ENCODE measurements around the gene PPM1F.

PPM1F gene

DNA sequence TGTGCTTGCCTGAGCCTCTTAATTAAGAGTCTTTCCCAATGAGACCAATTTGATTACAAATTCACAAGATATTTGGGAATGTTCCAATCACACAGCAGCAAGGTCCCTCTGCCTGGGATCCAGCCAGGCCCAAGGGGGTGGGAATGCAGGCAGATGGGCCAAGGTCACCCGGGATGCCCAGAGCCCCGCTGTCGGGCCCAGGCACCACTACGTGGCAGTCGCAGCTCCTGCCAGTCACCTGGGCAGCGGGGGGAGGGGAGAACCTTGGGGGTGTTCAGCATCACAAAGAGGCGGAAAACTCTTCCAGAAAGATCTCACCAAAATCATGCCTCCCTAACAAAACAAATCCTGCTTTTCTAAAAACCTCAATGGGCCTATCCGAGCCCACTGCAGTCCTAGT lies 30.9 kb downstream of the PPM1F start:
- TF ChIP-seq, protein P1, sequence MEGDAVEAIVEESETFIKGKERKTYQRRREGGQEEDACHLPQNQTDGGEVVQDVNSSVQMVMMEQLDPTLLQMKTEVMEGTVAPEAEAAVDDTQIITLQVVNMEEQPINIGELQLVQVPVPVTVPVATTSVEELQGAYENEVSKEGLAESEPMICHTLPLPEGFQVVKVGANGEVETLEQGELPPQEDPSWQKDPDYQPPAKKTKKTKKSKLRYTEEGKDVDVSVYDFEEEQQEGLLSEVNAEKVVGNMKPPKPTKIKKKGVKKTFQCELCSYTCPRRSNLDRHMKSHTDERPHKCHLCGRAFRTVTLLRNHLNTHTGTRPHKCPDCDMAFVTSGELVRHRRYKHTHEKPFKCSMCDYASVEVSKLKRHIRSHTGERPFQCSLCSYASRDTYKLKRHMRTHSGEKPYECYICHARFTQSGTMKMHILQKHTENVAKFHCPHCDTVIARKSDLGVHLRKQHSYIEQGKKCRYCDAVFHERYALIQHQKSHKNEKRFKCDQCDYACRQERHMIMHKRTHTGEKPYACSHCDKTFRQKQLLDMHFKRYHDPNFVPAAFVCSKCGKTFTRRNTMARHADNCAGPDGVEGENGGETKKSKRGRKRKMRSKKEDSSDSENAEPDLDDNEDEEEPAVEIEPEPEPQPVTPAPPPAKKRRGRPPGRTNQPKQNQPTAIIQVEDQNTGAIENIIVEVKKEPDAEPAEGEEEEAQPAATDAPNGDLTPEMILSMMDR (IDR thresholded peaks at IDR 0.05; ENCODE audit: insufficient read depth, missing control alignments): no peak
- no peak for FAIRE-seq
- DNase-seq (ENCODE audit: insufficient read length, low spot score): no peak

DNA sequence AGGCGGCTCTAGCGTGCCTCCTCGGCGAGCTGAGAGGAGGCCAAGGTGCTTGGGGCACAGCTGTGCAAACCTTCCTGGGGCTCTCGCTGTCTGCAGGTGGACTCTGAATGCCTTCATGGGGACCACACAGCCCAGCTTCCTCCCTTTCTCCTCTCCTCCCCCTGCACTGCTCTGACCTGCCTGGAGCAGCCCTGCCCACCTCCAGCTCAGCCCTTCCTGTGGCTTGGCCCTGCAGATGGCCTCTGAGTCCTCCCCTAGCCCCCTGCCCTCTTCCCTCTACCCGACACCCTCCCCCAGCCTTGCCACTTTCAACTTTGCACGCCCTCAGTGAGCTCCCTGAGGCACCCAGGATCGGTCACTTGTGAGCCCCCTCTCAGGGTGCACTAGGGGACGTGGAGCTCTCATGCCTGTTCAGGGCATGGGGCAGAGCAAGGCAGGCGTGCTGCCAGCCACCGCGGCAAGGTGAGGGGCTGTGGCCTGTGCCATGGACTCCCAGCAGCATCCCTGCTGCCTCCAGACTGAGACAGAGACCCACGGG lies 31.4 kb downstream of the PPM1F start:
- no peak for DNase-seq (ENCODE audit: insufficient read length, low spot score)
- TF ChIP-seq, protein P1 (IDR thresholded peaks at IDR 0.05; ENCODE audit: insufficient read depth, missing control alignments): no peak
- FAIRE-seq: no peak

DNA sequence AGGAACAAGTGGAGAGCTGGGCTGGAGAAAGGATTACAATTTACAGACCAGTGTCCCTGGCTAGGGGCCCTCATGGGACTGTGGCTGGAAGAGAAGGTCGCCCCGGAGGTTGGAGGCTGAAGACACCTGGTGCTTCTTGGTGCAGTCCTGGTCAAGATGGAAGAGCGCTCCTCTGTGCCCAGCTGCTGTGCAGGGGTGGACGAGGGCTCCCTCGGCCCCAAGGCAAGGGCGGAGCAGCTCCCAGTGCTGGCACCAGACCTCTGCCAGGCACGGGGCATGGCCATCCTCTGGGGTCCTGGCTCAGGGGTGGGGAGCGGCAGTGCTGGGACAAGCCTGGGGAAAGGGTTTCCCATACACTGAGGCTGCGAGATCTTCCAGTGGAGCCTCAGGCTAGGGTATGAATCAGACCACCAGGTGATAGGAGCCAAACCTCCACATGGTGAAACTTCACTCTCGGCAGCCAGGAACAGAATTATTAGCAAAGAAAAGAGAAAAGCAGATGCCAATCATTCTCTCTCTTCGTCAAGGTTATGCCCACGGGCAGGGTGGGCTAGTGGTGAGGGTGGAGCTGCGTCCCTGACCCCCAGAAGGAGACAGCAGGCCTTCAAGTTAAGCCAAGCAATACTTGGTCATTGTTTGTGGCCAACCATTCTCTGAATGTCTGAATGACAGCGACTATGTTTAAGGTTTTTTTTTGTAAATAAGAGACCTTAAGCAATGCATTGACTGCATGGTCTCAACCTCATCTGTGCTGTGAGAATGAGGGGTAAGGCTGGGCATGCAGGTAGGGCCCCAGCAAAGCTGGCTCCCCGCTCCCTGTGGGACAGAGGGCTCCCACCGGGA lies 32.1 kb downstream of the PPM1F start:
- FAIRE-seq: no peak
- no peak for DNase-seq (ENCODE audit: insufficient read length, low spot score)
- TF ChIP-seq, protein P1 (IDR thresholded peaks at IDR 0.05; ENCODE audit: insufficient read depth, missing control alignments): no peak

DNA sequence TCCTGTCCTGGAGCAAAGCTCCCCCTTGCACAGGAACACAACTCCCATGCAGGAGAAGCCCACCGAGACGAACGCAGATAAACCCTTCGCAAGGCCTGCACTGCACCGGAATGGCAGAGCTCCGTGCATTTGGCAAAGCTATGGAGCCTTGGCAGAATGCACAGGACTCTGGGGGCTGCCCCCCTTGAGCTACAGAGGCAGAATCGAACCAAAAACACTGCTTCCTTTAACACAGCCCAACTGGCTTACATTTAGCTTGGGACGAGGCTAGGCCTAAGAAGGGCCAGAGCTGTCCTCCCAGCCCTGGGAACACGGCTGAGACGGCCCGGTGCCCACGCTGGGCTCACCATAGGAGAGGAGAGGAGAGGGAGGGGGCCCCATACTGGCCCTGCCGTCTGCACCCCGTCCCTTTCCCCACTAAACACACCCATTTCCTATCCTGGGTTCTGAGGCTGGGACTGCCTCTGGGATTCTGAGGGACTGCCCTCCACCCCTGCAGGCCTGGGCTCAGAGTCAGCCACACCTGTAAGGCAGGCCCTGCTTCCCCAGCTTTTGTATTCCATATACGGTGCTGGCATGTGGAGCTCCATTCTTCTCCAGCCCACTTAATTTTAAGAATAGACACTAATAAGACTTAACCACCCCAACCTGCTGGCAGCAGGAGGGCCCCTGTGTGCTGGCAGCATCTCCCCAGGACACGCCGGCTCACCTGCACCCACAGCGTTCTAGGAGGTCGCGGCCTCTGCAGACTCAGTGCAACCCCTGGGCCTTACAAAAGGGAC lies 32.9 kb downstream of the PPM1F start:
- no peak for FAIRE-seq
- TF ChIP-seq, protein P1 (IDR thresholded peaks at IDR 0.05; ENCODE audit: insufficient read depth, missing control alignments): no peak

DNA sequence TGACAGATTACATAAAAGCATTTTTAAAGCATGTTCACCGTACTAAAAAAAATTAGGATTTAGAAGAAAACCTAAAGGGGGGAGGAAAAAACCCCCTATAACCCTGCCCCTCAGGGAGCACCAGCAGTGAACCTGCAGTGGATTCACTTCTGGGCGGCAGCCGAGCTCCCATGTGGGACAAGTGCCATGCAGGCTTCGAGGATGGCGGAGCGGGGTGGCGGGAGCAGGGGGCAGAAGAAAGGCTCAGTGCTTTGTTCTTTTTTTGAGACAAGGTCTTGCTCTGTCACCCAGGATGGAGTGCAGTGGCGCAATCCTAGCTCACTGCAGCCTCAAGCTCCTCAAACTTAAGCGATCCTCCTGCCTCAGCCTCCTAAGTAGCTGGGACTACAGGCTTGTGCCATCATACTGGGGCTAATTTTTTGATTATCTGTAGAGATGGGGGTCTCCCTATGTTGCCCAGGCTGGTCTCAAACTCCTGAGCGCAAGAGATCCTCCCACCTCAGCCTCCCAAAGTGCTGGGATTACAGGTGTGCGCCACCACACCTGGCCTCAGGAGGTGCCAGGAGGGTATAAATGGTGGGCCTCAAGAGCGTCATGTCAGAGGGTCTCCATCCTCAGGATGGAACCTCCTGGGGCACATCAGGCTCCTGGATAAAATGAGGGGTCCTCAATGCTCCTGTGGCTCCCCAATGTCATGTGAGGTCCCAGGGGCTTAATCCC lies 34.0 kb downstream of the PPM1F start:
- TF ChIP-seq, protein P1 (IDR thresholded peaks at IDR 0.05; ENCODE audit: insufficient read depth, missing control alignments): no peak
- FAIRE-seq: no peak
- no peak for DNase-seq (ENCODE audit: insufficient read length, low spot score)

More for the DNA sequence above, 32.9 kb downstream of the PPM1F start:
- DNase-seq (ENCODE audit: insufficient read length, low spot score): no peak

DNA sequence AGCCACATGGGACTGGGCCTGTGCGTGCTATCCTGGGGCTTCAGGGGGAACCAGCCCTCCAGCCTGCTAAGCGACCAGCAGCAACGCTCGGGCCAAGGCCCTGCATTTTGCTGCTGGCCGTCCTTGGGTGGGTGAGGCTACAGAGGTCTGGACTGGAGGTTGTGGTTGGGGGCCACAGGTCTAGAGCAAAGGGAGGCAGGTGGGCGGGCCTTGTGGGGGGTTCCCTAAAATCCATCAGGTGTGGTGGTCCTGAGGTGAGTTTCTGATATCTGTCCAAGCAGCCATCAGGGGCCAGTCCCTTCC lies 34.7 kb downstream of the PPM1F start:
- TF ChIP-seq, protein P1 (IDR thresholded peaks at IDR 0.05; ENCODE audit: insufficient read depth, missing control alignments): no peak
- FAIRE-seq (no peak), DNase-seq (ENCODE audit: insufficient read length, low spot score) (no peak)

Measured in D721Med (cell line).